ENCODE data around the gene INTS14.

The INTS14 gene

GRCh38 chr15:65610871-65611718 lies at the start of gene INTS14:
INTS14 (minus strand) TSS chr15:65611131; CDS start chr15:65607380, 3,751 bp downstream.
- Histone ChIP-seq H3K4me3 (ENCODE audit: low read length) (peak within 1 kb of the TSS; percentile 94), H3K27me3 (ENCODE audit: control insufficient read depth, insufficient read depth, low read length) (no peaks in the 10 kb centered on the region), H3K9ac (ENCODE audit: low read length) (peak within 1 kb of the TSS; percentile 92), H3K36me3 (ENCODE audit: control insufficient read depth, insufficient read depth, low read length) (no peaks in the 10 kb centered on the region), H3K4me1 (ENCODE audit: control insufficient read depth, insufficient read depth, low read length) (peaks cover 9% of the 10 kb centered on the region), H3K27ac (ENCODE audit: low read depth, low read length) (peak within 1 kb of the TSS; percentile 98)

- no peaks in the 10 kb centered on the region for H3K36me3 ChIP-seq (ENCODE audit: control insufficient read depth, insufficient read depth, low read length)
- no peaks in the 10 kb centered on the region for H3K4me1 ChIP-seq (ENCODE audit: control insufficient read depth, insufficient read depth, low read length)
- no peak overlapping the region for H3K4me3 ChIP-seq (ENCODE audit: low read length)
- H3K27me3 ChIP-seq (ENCODE audit: control insufficient read depth, insufficient read depth, low read length): no peaks in the 10 kb centered on the region
- H3K27ac ChIP-seq (ENCODE audit: low read depth, low read length): no peak overlapping the region
- H3K9ac ChIP-seq (ENCODE audit: low read length): no peak overlapping the region
Measured at GRCh38 chr15:65659502-65660052, 48.6 kb upstream of the INTS14 start.

- Histone ChIP-seq H3K4me1 (ENCODE audit: control insufficient read depth, insufficient read depth, low read length) (no peaks in the 10 kb centered on the region), H3K4me3 (ENCODE audit: low read length) (no peak overlapping the region), H3K27me3 (ENCODE audit: control insufficient read depth, insufficient read depth, low read length) (no peaks in the 10 kb centered on the region), H3K36me3 (ENCODE audit: control insufficient read depth, insufficient read depth, low read length) (peaks cover 5% of the 10 kb centered on the region), H3K27ac (ENCODE audit: low read depth, low read length) (no peak overlapping the region), H3K9ac (ENCODE audit: low read length) (no peak overlapping the region)
Measured at GRCh38 chr15:65655457-65655856, 44.5 kb upstream of the INTS14 start.

- Histone ChIP-seq H3K9ac (ENCODE audit: low read length) (no peak overlapping the region), H3K27me3 (ENCODE audit: control insufficient read depth, insufficient read depth, low read length) (no peaks in the 10 kb centered on the region), H3K27ac (ENCODE audit: low read depth, low read length) (no peak overlapping the region), H3K4me1 (ENCODE audit: control insufficient read depth, insufficient read depth, low read length) (no peaks in the 10 kb centered on the region), H3K4me3 (ENCODE audit: low read length) (no peak overlapping the region), H3K36me3 (ENCODE audit: control insufficient read depth, insufficient read depth, low read length) (peaks cover 5% of the 10 kb centered on the region)
Measured at GRCh38 chr15:65655026-65655425, 44.1 kb upstream of the INTS14 start.

GRCh38 chr15:65653801-65654521 lies 43.0 kb upstream of the INTS14 start:
- Histone ChIP-seq H3K4me1 (ENCODE audit: control insufficient read depth, insufficient read depth, low read length) (no peaks in the 10 kb centered on the region), H3K27ac (ENCODE audit: low read depth, low read length) (no peak overlapping the region), H3K4me3 (ENCODE audit: low read length) (no peak overlapping the region), H3K27me3 (ENCODE audit: control insufficient read depth, insufficient read depth, low read length) (no peaks in the 10 kb centered on the region), H3K9ac (ENCODE audit: low read length) (no peak overlapping the region), H3K36me3 (ENCODE audit: control insufficient read depth, insufficient read depth, low read length) (peaks cover 5% of the 10 kb centered on the region)

GRCh38 chr15:65653341-65653740 lies 42.4 kb upstream of the INTS14 start:
- Histone ChIP-seq H3K9ac (ENCODE audit: low read length) (no peak overlapping the region), H3K27me3 (ENCODE audit: control insufficient read depth, insufficient read depth, low read length) (no peaks in the 10 kb centered on the region), H3K27ac (ENCODE audit: low read depth, low read length) (no peak overlapping the region), H3K36me3 (ENCODE audit: control insufficient read depth, insufficient read depth, low read length) (peaks cover 5% of the 10 kb centered on the region), H3K4me1 (ENCODE audit: control insufficient read depth, insufficient read depth, low read length) (no peaks in the 10 kb centered on the region), H3K4me3 (ENCODE audit: low read length) (no peak overlapping the region)

- no peaks in the 10 kb centered on the region for H3K4me1 ChIP-seq (ENCODE audit: control insufficient read depth, insufficient read depth, low read length)
- no peak overlapping the region for H3K9ac ChIP-seq (ENCODE audit: low read length)
- no peak overlapping the region for H3K4me3 ChIP-seq (ENCODE audit: low read length)
- H3K27ac ChIP-seq (ENCODE audit: low read depth, low read length): no peak overlapping the region
- peaks cover 5% of the 10 kb centered on the region for H3K36me3 ChIP-seq (ENCODE audit: control insufficient read depth, insufficient read depth, low read length)
- no peaks in the 10 kb centered on the region for H3K27me3 ChIP-seq (ENCODE audit: control insufficient read depth, insufficient read depth, low read length)
Measured at GRCh38 chr15:65651831-65652749, 41.2 kb upstream of the INTS14 start.

GRCh38 chr15:65651042-65651322 lies 40.1 kb upstream of the INTS14 start:
- Histone ChIP-seq H3K4me3 (ENCODE audit: low read length) (no peak overlapping the region), H3K27me3 (ENCODE audit: control insufficient read depth, insufficient read depth, low read length) (no peaks in the 10 kb centered on the region), H3K36me3 (ENCODE audit: control insufficient read depth, insufficient read depth, low read length) (peaks cover 5% of the 10 kb centered on the region), H3K27ac (ENCODE audit: low read depth, low read length) (no peak overlapping the region), H3K9ac (ENCODE audit: low read length) (no peak overlapping the region), H3K4me1 (ENCODE audit: control insufficient read depth, insufficient read depth, low read length) (no peaks in the 10 kb centered on the region)

- no peaks in the 10 kb centered on the region for H3K27me3 ChIP-seq (ENCODE audit: control insufficient read depth, insufficient read depth, low read length)
- H3K36me3 ChIP-seq (ENCODE audit: control insufficient read depth, insufficient read depth, low read length): peaks cover 5% of the 10 kb centered on the region
- no peak overlapping the region for H3K27ac ChIP-seq (ENCODE audit: low read depth, low read length)
- no peak overlapping the region for H3K4me3 ChIP-seq (ENCODE audit: low read length)
- no peak overlapping the region for H3K9ac ChIP-seq (ENCODE audit: low read length)
- no peaks in the 10 kb centered on the region for H3K4me1 ChIP-seq (ENCODE audit: control insufficient read depth, insufficient read depth, low read length)
Measured at GRCh38 chr15:65650312-65651041, 39.5 kb upstream of the INTS14 start.

GRCh38 chr15:65646486-65646885 lies 35.6 kb upstream of the INTS14 start:
- H3K4me3 ChIP-seq (ENCODE audit: low read length): no peak overlapping the region
- H3K9ac ChIP-seq (ENCODE audit: low read length): no peak overlapping the region
- H3K27me3 ChIP-seq (ENCODE audit: control insufficient read depth, insufficient read depth, low read length): no peaks in the 10 kb centered on the region
- H3K36me3 ChIP-seq (ENCODE audit: control insufficient read depth, insufficient read depth, low read length): peaks cover 5% of the 10 kb centered on the region
- no peaks in the 10 kb centered on the region for H3K4me1 ChIP-seq (ENCODE audit: control insufficient read depth, insufficient read depth, low read length)
- H3K27ac ChIP-seq (ENCODE audit: low read depth, low read length): no peak overlapping the region

GRCh38 chr15:65645392-65645791 lies 34.5 kb upstream of the INTS14 start:
- Histone ChIP-seq H3K9ac (ENCODE audit: low read length) (no peak overlapping the region), H3K4me1 (ENCODE audit: control insufficient read depth, insufficient read depth, low read length) (no peaks in the 10 kb centered on the region), H3K4me3 (ENCODE audit: low read length) (no peak overlapping the region)

More at GRCh38 chr15:65645392-65645791, 34.5 kb upstream of the INTS14 start:
- H3K27me3 ChIP-seq (ENCODE audit: control insufficient read depth, insufficient read depth, low read length): no peaks in the 10 kb centered on the region
- no peak overlapping the region for H3K27ac ChIP-seq (ENCODE audit: low read depth, low read length)
- H3K36me3 ChIP-seq (ENCODE audit: control insufficient read depth, insufficient read depth, low read length): no peaks in the 10 kb centered on the region
